ENCODE data around the gene TADA3.

DNA sequence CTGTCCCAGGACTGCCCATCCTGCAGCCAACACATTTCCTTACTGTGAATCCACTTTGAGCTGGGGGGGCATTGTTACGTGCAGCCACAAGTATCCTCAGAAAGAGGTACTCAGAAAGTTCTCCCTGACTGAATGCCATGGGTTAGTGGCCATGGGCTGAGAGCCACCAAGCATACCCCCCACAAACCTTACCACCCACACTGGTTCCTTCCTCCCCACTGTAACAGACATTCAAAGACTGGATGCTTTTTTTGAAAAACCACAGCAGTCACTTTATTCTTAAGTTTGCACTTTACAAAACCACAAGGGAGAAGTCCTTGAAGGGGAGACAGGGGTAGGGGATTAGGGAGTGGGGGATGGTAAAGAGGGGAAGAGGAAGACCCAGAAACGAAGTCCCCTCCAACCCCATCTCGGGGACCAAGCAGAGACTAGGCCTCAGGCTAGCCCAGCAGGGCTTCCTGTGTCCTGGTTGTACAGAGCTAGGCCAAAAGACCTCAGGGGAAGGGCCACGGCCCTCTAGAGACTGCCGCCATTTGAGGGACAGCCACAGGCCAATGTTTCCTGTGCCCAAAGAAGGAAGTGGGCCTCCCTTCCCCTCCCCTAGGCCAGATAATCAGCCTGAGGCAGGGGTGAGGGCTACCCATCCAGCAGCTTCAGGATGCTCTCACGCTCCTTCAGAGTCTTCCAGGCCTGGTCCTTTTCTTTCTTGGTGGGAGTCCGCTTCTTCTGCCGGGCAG is 12.4 kb downstream of the TADA3 start:
- TF ChIP-seq, protein P1, sequence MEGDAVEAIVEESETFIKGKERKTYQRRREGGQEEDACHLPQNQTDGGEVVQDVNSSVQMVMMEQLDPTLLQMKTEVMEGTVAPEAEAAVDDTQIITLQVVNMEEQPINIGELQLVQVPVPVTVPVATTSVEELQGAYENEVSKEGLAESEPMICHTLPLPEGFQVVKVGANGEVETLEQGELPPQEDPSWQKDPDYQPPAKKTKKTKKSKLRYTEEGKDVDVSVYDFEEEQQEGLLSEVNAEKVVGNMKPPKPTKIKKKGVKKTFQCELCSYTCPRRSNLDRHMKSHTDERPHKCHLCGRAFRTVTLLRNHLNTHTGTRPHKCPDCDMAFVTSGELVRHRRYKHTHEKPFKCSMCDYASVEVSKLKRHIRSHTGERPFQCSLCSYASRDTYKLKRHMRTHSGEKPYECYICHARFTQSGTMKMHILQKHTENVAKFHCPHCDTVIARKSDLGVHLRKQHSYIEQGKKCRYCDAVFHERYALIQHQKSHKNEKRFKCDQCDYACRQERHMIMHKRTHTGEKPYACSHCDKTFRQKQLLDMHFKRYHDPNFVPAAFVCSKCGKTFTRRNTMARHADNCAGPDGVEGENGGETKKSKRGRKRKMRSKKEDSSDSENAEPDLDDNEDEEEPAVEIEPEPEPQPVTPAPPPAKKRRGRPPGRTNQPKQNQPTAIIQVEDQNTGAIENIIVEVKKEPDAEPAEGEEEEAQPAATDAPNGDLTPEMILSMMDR (IDR thresholded peaks at IDR 0.05; ENCODE audit: low read depth, low read length, poor library complexity, severe bottlenecking): no peak
- TF ChIP-seq EZH2phosphoT487 (IDR thresholded peaks at IDR 0.05; ENCODE audit: borderline replicate concordance, low read length): no peak

Data from DOHH2 (cell line).